ENCODE data around the gene TNFAIP8L1.

GRCh38 chr19:4652075-4652474 is 12.8 kb downstream of the TNFAIP8L1 start:
- TF ChIP-seq ZNF830 (tag by site-specific recombination; IDR thresholded peaks at IDR 0.05; ENCODE audit: low read depth) (no peak), ZNF16 (tag by site-specific recombination; IDR thresholded peaks at IDR 0.05; ENCODE audit: low read depth) (no peak), CTCF (tag by site-specific recombination; IDR thresholded peaks at IDR 0.05) (no peak)

All from HEK293 (cell line).